ENCODE measurements around the gene LCN9.

The LCN9 gene

DNA sequence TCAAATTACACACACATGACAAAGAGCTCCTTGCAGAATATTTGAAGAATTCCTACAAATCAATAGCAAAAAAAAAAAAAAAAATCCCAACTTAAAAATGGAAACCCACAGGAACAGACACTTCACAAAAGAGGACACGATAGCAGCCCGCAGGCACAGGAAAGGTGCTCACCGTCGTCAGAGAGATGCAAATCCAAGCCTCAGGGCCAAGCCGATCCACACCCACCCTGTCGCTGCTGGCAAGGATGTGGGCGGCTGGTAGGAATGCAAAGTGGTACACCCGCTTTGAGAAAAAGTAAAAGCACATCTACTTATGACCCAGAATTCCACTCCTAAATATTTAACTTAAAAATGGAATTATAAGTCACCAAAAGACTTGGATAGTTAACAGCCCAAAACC, 10.8 kb downstream of the LCN9 start:
- no peak for DNase-seq

DNA sequence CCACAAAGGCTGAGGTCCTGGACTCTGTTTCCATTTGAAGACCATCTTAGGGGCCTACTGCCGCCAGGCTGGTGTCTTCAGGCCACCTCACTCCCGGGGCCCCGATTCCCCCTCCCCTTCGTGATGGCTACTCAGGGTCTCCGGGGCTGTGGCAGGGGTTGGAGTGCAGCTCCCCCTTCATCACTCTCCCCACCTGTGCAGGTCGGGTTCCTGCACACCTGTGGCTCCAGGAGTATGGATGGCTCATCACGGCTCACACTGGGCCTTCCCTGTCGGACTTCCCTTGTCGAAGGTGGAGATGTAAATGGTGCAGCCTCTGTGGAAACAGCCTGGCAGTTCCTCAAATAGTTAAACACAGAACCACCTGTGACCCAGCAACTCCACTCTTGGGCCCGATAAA, 11.9 kb downstream of the LCN9 start:
- no peak for DNase-seq

DNA sequence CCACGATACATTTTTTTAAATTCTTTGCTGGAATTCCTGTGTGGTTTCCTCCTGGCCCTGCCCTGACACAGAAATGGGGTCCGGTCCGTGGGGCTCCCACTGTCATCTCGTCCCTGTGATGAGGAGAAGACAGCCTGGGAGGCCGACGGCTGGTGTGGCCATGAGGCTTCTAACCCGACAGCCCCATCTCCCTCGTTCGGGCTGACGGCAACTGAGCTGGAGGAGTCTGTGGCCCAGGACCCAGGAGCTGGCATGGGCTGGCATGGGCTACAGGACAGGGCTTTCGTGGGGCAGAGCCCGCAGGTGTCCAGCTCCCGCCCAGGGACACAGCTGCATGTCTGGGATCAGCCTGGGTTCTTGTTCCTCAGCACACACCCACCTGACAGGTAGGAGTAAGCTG, 13.8 kb downstream of the LCN9 start:
- DNase-seq, result no peak

DNA sequence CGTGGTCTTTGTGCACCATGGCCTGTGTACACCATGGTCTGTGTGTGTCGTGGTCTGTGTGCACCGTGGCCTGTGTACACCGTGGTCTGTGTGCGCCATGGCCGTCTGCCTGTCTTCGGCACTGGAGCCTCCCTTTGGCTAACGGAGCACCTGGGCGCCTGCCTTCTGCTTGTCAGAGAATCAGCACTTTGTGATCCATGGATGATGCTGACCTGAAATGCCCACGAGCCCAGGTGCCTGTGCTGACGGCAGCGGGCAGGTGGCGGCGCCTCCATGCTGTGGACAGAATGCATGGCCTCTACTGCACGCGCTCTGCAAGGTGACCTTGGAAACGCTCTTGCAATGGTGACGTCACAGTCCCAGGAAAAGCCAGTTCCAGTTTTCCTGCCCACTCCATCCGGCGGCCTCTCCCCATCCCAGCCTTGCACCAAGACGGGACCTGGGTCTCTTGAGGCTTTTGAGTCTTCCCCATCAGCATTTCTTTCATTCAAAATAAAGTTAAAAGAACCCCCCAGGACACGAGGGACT, 14.6 kb downstream of the LCN9 start:
- DNase-seq, result no peak

DNA sequence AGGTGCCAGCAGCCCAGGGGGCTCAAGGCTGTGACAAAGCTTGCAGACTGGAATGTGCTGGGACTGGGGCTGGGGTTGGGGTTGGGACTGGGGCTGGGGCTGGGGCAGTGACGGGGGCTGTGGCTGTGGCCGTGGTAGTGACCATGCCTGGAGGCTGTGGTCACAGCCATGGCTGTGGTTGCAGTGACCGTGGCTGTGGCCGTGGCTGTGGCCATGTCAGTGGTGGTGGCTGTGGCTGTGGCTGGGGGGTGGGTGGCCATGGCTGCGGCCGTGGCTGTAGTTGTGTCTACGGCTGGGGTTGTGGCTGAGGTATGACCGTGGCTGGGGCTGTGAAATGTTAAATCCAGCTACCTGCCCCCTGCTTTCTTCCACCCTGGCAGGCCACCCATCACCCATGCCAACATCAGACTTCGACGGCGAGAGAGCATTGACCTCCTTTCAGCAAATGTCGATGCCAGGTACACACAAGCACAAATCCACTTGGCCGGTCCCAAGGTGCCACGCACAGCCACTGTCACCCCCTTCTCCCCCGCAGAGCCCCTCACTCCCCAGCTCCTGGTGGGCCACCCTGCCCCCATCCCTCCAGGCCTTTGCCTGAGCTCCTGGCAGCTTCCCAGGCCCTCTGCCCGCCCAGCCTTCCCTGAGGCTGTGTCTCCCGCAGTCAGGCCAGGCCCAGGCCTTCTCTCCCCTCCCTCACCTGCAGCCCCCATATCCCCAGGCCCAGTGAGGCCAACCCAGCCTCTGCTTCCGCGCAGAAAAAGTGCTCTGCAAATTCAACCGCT, 15.3 kb downstream of the LCN9 start:
- no peak for DNase-seq

DNA sequence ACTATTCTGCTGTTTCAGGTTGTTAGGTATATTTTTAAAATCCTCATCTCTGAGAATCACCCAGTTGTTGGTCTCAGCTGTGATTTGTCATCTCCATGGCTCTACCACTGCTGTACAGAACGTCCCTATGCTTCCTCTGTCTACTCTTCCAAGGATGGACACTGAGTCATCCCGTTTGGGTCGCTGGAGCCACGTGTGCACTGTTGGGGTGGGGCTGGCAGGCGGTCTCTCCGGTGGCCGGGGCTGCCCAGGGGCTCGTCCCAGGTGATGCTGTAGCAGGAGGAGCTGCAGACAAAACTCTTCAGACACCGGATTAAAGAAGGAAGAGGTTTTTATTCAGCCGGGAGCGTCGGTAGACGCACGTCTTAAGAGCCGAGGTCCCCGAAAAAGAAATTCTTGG, 16.9 kb downstream of the LCN9 start:
- no peak for DNase-seq

DNA sequence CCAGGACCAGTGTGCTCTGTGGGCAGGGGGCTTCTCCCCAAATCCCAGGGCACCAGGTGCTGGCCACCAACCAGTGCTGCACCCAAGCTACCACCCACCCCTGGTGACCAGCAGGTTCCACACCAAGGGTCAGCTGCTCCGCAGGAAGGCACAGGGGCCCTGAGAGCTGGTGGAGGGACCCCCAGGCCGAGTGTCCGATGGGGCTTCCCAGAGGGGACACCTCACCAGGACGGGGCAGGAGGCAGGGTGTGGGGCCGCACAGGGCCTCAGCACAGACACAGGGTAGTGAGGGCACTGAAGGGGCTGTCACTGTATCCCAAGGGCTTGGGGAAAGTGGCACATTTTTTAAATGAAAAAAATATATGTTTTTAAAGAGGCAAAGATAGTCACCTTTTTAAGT, 18.1 kb downstream of the LCN9 start:
- no peak for DNase-seq

DNA sequence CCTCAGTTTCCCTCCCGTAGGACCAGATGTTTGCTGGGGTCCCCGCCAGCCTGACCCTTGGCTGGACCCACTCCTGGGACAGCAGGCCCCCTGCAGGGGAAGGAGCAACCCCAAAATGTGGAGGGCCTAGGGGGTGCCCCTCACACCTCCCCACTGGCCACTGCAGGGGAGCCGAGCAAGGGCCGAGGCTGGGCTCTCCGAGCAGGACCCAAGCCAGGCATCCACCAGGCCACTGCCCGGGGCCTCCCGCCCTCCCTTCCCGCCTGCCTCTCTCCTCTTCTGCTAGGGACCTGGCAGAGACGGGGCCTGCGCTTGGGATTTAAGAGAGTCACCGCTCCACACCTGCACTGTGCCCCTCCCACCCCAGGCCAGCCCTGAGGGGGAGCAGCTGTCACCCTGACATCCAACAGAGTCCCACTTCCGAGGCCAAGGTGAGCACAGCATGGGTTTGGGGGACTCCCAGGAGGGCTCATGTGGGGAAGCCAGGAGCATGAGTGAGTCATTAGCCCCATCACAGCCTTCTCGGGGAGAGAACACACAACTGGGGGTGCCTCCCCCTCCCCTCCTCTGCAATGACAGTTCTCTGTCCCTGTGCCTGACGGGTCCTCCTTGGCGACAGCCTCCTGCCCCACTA, 20.4 kb downstream of the LCN9 start:
- DNase-seq, result no peak

DNA sequence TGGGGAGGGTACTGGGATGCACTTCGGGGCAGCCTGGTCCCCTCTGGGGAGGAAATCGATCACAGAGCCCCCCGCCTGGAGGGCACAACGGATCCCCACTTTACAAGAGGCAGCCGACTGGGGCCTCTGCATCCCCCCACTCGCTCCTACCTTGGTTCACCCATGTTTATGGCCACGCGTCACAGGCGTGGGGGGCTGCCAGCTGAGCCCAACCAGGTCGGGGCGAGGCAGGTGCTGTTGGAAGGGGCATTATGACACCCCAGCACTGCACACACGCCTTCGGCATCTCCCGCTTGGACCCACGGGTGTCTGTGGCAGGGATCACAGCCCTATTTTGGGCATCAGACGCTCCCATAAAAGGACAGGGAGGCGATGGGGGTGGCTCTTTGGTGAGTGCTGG, 21.6 kb downstream of the LCN9 start:
- no peak for DNase-seq

DNA sequence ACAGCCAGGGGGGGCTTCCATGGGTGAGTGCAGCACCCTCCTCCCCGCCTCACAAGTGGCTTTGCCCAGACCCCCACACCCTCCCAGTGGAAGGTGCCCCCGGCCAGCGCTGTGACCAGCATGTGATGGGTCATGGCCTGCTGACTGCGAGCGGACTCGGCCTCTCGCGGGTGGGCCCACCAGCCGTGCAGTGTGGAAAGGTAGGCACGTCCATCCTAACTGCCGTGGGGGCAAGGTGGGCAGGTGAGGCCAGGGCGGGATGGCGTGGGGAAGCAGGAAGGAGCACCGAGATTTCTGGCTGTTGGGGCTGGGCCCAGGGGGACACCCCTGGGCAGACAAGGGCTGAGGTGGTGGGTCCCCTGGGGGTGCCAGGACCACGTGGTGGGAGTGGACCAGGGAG, 24.1 kb downstream of the LCN9 start:
- no peak for DNase-seq

DNA sequence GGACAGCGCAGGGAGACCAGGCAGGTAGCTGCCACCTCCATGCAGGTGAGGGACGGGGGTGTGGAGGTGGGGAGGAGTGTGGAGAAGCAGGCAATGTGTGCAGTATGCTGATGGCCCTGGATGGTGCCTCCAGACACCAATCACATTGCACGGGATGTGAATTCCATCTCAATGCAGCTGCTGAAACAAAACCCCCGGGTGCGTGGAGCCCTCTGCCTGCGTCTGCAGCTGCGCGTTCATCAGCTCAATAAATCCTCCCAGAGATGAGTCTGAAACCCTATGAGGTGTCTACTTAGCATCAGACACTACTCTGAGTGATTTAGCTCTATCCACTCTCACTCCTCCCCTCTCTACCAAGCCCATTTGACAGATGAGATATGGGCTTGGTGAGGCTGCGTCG, 25.9 kb downstream of the LCN9 start:
- no peak for DNase-seq

DNA sequence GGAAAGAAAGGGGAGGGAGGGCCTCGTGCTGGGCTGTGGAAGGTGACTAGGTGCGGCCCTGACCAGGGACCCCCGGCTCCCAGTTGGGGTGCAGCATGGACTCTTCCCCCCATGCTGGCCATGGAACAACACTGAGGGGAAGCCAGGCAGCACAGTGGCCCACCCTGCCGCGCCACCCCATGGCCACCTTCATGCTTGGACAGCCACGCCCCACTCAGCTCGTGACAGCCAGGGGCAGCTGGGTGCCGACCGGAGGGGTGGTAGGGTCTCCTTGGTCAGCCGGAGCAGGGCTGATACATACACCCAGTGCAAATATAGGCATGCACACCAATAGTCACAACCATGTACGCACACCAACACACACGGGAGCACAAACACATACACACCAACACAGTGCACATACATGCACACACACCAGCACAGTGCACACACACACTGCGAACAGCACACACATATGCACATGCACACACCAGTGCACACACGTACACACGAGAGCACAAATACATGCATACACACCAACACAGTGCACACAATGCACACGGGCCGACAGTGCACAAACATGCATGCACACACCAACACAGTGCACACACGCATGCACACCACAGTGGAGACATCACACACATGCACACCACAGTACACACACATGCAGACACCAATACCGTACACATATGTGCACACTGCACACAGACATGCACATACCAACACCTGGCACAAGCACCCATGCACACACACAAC, 27.9 kb downstream of the LCN9 start:
- no peak for DNase-seq

DNA sequence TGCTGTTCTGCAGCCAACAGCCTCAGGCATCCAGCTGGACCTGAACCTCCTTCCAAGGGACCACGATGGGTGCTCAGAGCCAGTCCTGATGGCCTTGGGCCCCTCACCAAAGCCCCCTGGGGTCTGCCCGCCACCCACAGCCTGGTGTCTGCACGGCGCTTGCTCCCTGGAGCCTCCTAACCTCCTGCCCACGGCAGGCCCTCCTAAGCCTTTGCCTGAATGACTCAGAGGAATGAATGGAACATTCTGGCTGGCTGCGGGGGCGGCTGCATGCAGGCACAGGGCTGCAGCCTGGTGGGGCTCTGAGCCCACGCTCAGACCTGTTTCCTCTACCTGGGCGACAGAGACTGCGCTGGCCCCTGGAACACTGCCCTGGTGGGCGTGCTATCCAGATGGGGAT, 29.3 kb downstream of the LCN9 start:
- no peak for DNase-seq

DNA sequence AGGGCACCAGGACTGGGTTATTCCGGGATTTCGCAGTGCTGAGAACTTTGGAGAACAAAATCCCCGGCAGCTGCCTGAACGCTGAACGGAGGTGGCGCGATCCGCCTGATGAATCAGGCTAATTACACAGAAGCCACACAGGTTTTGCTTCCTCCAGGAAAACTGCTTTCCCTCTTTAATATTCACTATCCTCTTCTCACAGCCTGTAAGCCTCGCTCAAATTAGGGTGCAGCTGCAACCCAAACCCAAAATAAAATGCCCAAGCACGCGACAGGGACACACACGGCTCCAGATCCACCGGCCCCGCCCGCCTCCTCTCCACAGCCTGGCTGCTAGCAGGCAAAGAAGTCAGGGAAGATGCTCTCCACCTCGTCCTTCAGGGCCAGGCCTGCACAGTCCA, 30.2 kb downstream of the LCN9 start:
- DNase-seq, result no peak

DNA sequence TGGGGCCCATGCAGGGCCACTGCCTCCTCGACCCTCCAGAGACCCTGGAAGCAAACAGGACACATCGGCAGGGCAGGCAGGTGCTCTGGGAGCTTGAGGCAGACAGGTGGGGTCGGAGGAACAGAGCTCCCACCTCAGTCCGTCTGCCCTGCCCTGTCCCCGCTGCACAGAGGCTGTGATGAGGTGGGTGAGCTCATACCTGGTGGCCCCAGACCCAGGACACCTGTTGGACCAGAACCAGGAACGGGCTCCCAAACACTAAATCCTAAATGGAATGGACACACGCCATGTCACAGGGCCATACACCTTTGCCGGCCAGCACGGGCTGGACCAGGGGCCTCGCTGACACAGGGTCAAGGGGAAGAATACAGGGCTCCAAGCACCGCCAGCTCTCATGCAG, 30.7 kb downstream of the LCN9 start:
- DNase-seq, result no peak

DNA sequence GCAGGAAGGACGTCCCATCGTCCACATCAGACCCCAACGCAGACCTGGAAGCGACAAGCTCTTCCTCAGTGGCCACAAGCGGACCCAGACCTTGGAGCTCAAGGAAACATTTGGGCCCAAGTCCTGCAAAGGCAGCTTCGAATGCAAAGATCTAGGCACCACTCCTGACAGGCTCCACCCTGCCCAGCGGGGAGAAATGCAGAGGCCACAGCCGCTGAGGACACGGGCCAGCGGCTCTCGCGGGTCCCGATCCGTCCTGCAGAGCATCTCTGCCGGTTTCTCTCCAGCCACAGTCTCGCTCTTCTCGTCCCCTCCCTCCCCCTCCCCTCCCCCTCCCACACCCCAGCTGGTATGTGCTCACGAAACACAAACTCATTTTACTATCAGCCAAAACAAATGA, 31.3 kb downstream of the LCN9 start:
- DNase-seq, result no peak

DNA sequence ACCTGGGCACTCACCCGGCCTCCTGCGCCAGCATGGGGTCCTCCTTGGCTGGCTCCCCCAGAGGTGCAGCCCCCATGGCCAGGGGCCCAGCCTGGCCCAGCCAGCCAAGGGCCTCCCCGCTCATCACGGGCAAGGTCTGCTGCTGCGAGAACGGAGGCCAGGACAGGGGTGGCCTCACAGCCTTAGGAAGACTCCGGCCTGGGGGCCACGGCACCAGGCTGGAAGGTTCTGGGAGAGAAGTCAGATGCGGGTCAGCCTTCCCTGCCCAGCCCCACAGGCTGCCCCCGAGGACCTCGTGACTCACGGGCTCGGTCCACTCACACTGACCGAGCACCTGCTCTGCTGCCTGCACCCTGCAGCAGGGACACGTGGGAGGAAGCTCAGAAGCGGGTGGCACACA, 31.9 kb downstream of the LCN9 start:
- DNase-seq, result no peak

DNA sequence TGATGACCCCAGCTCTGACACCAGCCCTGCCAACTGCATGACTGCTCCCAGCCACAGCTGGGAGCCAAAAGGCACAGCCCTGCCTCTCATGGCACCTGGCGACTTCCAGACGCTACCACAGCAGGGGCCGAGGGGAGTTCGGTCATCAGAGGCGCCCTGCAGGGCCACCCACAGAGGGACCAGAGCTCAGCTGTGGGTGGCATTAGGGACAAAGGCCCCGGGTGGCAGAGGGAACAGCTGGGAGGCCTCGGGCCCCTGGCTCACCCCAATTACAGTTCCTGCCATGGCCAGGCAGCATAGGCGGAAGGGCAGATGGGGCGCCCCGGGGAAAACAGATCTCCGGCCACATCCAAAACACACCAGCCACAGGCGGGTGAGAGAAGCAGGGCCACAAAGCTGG, 32.5 kb downstream of the LCN9 start:
- DNase-seq, result no peak

DNA sequence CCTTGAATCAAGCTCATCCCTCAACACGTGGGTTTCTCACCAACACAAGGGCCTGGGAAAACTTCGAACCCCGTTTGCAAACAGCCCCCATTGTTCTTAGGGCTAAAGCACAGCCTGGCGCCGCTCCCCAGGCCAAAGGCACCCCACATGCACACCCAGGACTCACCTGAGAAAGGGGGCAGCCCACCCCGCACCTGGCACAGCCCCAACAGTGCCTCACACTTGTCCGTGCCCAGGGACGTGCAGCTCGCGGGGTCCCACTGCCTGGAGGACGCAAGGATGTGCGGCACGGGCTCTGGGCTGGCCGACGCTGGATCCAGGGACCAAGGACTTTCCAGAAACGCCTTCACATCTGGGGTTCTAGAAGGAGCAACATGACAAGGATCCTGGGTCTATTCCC, 33.3 kb downstream of the LCN9 start:
- DNase-seq, result no peak

DNA sequence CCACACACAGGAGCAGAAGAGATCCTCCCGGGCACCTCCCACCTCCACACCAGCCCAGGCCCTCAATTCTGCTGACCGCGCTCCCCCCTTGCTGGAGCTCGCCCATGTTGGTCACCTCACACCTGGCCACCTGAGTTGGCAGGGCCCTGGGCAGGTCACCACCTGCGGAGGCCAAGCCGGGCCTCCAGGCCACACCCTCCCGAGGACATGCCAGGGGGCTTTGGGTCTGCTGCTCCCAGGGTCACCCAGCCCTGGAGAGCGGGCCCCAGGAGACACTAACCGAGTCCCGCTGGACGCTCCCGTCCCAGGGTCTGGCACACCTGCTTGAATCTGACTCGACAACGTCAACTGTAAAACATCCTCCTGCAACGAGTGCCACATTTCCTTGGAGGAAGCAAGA, 34.1 kb downstream of the LCN9 start:
- DNase-seq, result no peak

DNA sequence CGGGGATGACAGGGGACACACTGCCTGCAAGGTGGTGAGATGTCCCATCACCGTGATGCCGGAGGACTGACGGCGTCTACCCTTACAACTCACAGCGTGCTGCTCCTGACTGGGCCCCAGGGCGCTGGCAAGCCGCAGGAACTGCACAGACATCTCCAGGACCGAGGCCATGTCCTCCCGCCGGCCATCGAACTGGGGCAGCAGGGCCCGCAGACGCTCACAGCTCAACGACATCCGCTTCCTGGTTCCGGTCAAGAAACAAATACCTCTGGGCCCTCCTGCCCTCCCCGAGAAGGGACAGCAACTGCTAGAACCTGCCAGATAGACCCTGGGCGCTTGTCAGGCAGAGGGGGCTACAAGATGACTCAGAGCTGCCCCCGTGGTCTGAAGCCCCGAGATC, 35.1 kb downstream of the LCN9 start:
- no peak for DNase-seq

DNA sequence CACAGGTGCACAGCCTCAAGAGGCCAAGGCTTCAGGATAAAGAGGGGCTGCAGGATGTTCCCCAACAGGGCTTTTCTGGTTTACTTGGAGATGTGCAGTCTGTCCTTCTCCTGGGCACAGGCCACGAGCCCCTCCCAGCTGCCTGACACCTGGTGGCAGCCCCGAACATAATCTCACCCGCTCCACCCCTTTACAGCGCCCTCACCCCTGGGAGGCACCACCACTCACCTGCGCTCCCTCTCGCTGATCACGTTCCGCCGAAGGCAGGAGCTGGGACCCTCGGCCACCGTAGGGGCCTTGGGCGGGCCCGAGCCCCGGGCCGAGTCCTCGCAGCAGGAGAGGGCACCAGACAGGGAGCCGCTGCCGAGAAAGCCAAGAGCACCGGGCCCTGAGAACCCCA, 35.7 kb downstream of the LCN9 start:
- no peak for DNase-seq

DNA sequence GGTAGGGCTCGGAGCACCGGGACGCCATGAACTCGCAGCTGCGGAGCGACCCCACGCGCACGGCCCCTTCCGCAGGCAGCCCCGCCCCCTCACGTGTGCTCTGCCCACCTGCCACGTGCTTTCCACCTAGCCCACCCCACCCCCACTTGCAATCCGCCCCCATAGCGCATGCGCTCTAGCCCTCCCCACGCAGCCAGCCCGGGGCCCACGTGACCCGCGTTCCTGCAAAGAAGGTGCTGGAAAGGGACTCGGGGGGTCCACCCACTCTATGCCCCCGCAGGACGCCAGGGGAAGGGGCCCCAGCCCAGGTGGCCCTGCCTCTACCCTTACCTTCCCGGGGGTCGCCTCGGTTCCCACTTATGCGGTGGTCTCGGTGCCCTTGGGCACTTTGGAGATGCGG, 36.3 kb downstream of the LCN9 start, which contains the start of gene SOHLH1:
Gene SOHLH1, minus strand, starts transcription at position 42 of the 400 bp plus-strand sequence. Its CDS starts 14 bp downstream, at position 28.
- DNase-seq, result no peak

DNA sequence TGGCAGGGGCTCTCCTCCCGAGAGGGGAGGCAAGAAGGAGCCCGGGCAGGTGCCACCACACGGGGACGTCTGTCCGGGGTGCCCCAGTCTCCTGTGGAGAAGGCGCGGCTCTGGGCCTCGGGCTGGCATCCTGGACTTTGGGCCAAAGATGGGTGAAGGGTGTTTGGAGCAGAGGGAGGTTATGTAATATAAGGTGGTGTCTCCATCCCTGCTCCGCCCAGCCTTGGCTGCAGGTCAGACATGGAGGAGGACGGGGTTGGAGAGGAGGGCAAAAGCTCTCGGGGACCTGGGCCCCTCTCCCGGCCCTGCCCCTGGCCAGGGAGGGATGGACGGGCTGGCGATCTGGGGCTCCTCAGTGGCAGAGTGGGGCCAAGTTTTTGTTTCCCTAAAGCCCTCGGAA, 37.4 kb downstream of the LCN9 start:
- DNase-seq, result no peak
